ENCODE results near the gene TFB2M. TPM values are rescaled to one million over a fixed set of nuclear protein-coding genes. Genes with fewer than 3 reads are reported as not detected.
"Not testable (repeated sequence)": the region's sequence is repeated elsewhere in the genome, so short reads cannot be mapped to it uniquely, and the experiment has no call there.

Gene TFB2M
- total and polyA plus RNA-seq, 9 donors: 7.1 to 9.8 (median 9.0) TPM

DNA sequence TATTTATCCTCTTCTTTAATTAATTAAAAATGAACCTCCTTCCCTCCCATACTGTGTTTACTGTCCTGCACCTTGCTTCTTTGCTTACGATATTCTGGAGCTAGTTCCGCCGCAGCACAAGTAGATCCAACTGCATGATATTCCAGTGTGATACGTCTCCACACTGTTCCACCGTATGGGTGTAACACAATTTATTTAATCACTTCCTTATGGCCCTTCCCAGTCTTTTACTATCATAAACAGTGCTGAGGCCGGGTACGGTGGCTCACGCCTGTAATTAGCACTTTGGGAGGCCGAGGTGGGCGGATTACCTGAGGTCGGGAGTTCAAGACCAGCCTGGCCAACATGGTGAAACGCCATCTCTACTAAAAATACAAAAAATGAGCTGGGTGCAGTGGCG is 25.9 kb upstream of the TFB2M start:
- WGBS, 3 donors: 93 to 94% (median 94%) methylated on average over 13 of the region's 13 CpGs
- no peaks in the 10 kb centered on the region for H3K36me3 ChIP-seq
- TF ChIP-seq CTCF (IDR thresholded peaks at IDR 0.05) (no peak), POLR2A (IDR thresholded peaks at IDR 0.05) (no peak), EP300 (IDR thresholded peaks at IDR 0.05) (no peak)
- no peaks in the 10 kb centered on the region for H3K4me1 ChIP-seq (ENCODE audit: insufficient read depth)
- H3K4me3 ChIP-seq: no peak overlapping the region
- H3K27ac ChIP-seq: no peak overlapping the region
- no peaks in the 10 kb centered on the region for H3K9me3 ChIP-seq
- no peak for DNase-seq
- no peaks in the 10 kb centered on the region for H3K27me3 ChIP-seq
- intact Hi-C loops (cut with DNase I): no loop called here

DNA sequence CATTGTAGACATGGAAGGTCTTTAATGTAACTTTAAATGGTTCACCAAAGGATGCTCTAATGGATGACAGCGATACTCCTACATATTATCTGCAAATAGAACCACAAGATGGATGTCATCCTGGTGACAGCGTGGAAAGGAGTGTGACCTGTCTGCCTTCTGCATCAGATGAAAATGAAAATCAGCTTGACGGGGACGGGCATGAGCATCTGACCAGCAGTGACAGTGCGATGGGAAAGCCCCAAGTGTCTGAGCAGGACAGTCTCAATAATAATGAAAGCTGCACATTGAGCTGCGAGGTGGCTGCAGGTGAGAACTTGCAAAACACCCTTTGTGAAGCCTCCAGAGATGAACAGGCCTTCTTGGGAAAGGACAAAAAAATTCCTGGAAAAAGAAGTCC is 25.4 kb upstream of the TFB2M start:
- DNase-seq: no peak
- H3K27me3 ChIP-seq: no peaks in the 10 kb centered on the region
- no peak overlapping the region for H3K27ac ChIP-seq
- no peak overlapping the region for H3K4me3 ChIP-seq
- TF ChIP-seq POLR2A (IDR thresholded peaks at IDR 0.05) (no peak), CTCF (IDR thresholded peaks at IDR 0.05) (no peak), EP300 (IDR thresholded peaks at IDR 0.05) (no peak)
- intact Hi-C loops (cut with DNase I): no loop called here
- WGBS, 3 donors: 92 to 98% (median 97%) methylated on average over 6 of the region's 6 CpGs
- H3K4me1 ChIP-seq (ENCODE audit: insufficient read depth): no peaks in the 10 kb centered on the region
- no peaks in the 10 kb centered on the region for H3K9me3 ChIP-seq
- H3K36me3 ChIP-seq: no peaks in the 10 kb centered on the region

DNA sequence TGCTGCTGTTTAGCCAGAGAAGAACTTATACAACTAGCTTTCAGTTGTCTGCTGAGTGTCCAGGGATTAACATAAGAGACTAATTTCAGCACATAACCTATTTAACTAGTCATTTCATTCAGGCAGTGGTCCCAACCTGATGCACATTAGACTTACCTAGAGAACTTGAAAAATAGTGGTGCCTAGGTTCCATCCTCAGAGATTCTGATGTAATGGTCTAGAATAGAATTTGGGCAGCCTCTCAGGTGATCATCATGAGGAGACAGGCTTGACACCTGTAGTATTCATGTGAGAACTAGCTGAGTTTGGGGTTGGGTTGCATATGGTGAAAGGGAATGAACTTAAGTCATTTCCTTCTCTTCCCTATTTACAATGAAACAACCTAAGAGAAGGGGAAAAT is 25.0 kb upstream of the TFB2M start:
- no peaks in the 10 kb centered on the region for H3K9me3 ChIP-seq
- no peaks in the 10 kb centered on the region for H3K27me3 ChIP-seq
- DNase-seq: no peak
- no peak overlapping the region for H3K4me3 ChIP-seq
- intact Hi-C loops (cut with DNase I): no loop called here
- H3K36me3 ChIP-seq: no peaks in the 10 kb centered on the region
- H3K4me1 ChIP-seq (ENCODE audit: insufficient read depth): no peaks in the 10 kb centered on the region
- H3K27ac ChIP-seq: no peak overlapping the region
- TF ChIP-seq CTCF (IDR thresholded peaks at IDR 0.05) (no peak), EP300 (IDR thresholded peaks at IDR 0.05) (no peak), POLR2A (IDR thresholded peaks at IDR 0.05) (no peak)

DNA sequence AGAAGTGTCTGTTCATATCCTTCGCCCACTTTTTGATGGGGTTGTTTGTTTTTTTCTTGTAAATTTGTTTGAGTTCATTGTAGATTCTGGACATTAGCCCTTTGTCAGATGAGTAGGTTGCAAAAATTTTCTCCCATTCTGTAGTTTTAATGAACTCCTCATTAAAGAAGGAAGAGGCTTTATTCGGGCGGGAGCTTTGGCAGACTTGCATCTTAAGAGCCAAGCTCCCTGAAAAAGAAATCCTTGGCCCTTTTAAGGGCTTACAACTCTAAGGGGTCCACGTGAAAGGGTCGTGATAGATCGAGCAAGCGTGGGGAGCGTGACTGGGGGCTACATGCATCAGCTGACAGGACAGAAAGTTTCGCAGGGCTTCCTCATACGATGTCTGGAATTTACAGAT is 23.9 kb upstream of the TFB2M start:
- H3K36me3 ChIP-seq; H3K27ac ChIP-seq; H3K27me3 ChIP-seq; H3K4me3 ChIP-seq; H3K9me3 ChIP-seq; intact Hi-C loops (cut with DNase I); H3K4me1 ChIP-seq (ENCODE audit: insufficient read depth); DNase-seq: not testable (repeated sequence)
- 84 to 94% (median 87%) methylated on average over 9 to 10 of the region's 10 CpGs for WGBS, 3 donors

- H3K27ac ChIP-seq: no peak overlapping the region
- intact Hi-C loops (cut with DNase I): no loop called here
- no peak for DNase-seq
- H3K4me1 ChIP-seq (ENCODE audit: insufficient read depth): peaks cover 7% of the 10 kb centered on the region
- no peak overlapping the region for H3K4me3 ChIP-seq
- no peak for TF ChIP-seq CTCF (IDR thresholded peaks at IDR 0.05)
- TF ChIP-seq EP300 (IDR thresholded peaks at IDR 0.05): no peak
- no peak for TF ChIP-seq POLR2A (IDR thresholded peaks at IDR 0.05)
- H3K36me3 ChIP-seq: no peaks in the 10 kb centered on the region
- H3K9me3 ChIP-seq: no peaks in the 10 kb centered on the region
- 70 to 72% (median 71%) methylated on average over 2 of the region's 2 CpGs for WGBS, 3 donors
- H3K27me3 ChIP-seq: no peaks in the 10 kb centered on the region
Observed at GRCh38 chr1:246588159-246588721, 22.2 kb upstream of the TFB2M start.
